ENCODE data around the gene ACE. TPM values are rescaled to one million over a fixed set of nuclear protein-coding genes. Genes with fewer than 3 reads are reported as not detected.

The ACE gene
- total RNA-seq, 1 experiment from 2014 or later, result 5.4 TPM

DNA sequence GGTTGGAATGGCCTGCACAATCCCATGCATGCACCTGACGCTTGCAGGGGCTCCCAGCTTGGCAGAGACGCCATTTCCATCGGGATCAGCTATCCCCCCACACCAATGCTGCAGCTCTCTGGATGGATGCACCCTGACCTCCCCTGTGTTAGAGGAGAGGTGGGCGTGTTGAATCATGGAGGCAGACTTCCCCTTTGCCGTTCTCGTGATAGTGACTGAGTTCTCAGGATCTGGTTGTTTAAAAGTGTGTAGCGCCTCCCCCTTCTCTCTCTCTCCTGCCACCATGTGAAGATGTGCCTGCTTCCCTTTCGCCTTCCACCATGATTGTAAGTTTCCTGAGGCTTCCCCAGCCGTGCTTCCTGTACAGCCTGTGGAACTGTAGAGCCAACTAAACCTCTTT lies 28.5 kb downstream of the ACE start:
- Mint-ChIP-seq H3K27me3 (ENCODE audit: low read depth) (peaks cover 32% of the 10 kb centered on the region), H3K4me1 (no peaks in the 10 kb centered on the region; a peak in 1 of 4 replicates), H3K27ac (no peak overlapping the region; a peak in 1 of 7 replicates), H3K4me3 (no peak overlapping the region), H3K9me3 (peaks cover 2 to 4% of the 10 kb centered on the region in 2 experiments), H3K36me3 (ENCODE audit: insufficient read depth in 1 of 3, low read depth in 3 of 3) (no peaks in the 10 kb centered on the region; a peak in 1 of 7 replicates)
- H4K91ac ChIP-seq (ENCODE audit: insufficient read length, low read depth, low read length), result no peak overlapping the region
- no peak overlapping the region for H3K4me2 ChIP-seq (ENCODE audit: insufficient read depth, insufficient read length, low read length)
- WGBS (ENCODE audit: extremely low coverage, insufficient read length, low lambda C conversion rate), result no CpG with 5 or more reads among the region's 9 CpGs
- H2BK20ac ChIP-seq (ENCODE audit: low read depth, low read length, poor library complexity, severe bottlenecking), result no peak overlapping the region
- H3K23me2 ChIP-seq (ENCODE audit: insufficient read length, low read depth, low read length, poor library complexity, severe bottlenecking), result peaks cover 3% of the 10 kb centered on the region
- no peak overlapping the region for H2BK5ac ChIP-seq (ENCODE audit: insufficient read length, low read length)
- H3K23ac ChIP-seq (ENCODE audit: insufficient read length, low read depth, low read length), result no peak overlapping the region
- no peak overlapping the region for H3K14ac ChIP-seq (ENCODE audit: insufficient read depth, low read length)
- H3K9me3 ChIP-seq (ENCODE audit: control insufficient read depth, low read depth, low read length), result no peaks in the 10 kb centered on the region
- no peaks in the 10 kb centered on the region for H3K79me2 ChIP-seq (ENCODE audit: insufficient read depth, low read length)
- H4K20me1 ChIP-seq (ENCODE audit: control insufficient read depth, insufficient read depth, insufficient read length), result peaks cover 2% of the 10 kb centered on the region
- no peak overlapping the region for H3T11ph ChIP-seq (ENCODE audit: low read length)
- no peak overlapping the region for H2AK5ac ChIP-seq (ENCODE audit: insufficient read length, low read length)
- no peak overlapping the region for H4K8ac ChIP-seq (replicated peaks; ENCODE audit: insufficient read length, low read depth, low read length)
- no peak overlapping the region for H2AFZ ChIP-seq (ENCODE audit: low read length)
- no peak overlapping the region for H2BK120ac ChIP-seq (ENCODE audit: low read depth, low read length, poor library complexity, severe bottlenecking)
- no peak overlapping the region for H3K27ac ChIP-seq (ENCODE audit: insufficient read length, low read depth, low read length)
- H3K9ac ChIP-seq (ENCODE audit: extremely low read depth, insufficient read length, low read length), result no peak overlapping the region
- H3K4ac ChIP-seq (ENCODE audit: low read depth, low read length), result no peak overlapping the region
- no peak overlapping the region for H4K5ac ChIP-seq (ENCODE audit: insufficient read length, low read depth, low read length)
- DNase-seq, result no peak
- no peaks in the 10 kb centered on the region for H3K4me1 ChIP-seq (ENCODE audit: insufficient read depth, low read length)
- H2BK12ac ChIP-seq (ENCODE audit: insufficient read length, low read depth, low read length), result no peak overlapping the region
- H3K79me1 ChIP-seq (ENCODE audit: insufficient read depth, low read depth, low read length, poor library complexity, severe bottlenecking), result no peaks in the 10 kb centered on the region
- no peaks in the 10 kb centered on the region; the same call in 1 of the 2 replicates for H3K27me3 ChIP-seq (ENCODE audit: insufficient read depth, low read length)
- TF ChIP-seq, protein P1, sequence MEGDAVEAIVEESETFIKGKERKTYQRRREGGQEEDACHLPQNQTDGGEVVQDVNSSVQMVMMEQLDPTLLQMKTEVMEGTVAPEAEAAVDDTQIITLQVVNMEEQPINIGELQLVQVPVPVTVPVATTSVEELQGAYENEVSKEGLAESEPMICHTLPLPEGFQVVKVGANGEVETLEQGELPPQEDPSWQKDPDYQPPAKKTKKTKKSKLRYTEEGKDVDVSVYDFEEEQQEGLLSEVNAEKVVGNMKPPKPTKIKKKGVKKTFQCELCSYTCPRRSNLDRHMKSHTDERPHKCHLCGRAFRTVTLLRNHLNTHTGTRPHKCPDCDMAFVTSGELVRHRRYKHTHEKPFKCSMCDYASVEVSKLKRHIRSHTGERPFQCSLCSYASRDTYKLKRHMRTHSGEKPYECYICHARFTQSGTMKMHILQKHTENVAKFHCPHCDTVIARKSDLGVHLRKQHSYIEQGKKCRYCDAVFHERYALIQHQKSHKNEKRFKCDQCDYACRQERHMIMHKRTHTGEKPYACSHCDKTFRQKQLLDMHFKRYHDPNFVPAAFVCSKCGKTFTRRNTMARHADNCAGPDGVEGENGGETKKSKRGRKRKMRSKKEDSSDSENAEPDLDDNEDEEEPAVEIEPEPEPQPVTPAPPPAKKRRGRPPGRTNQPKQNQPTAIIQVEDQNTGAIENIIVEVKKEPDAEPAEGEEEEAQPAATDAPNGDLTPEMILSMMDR (conservative IDR thresholded peaks at IDR 0.05), result no peak
- no peak overlapping the region for H3K56ac ChIP-seq (ENCODE audit: insufficient read length, low read depth, low read length)
- H2BK15ac ChIP-seq (ENCODE audit: low read depth, low read length), result no peak overlapping the region
- H3K18ac ChIP-seq (ENCODE audit: insufficient read length, low read depth, low read length), result no peak overlapping the region

Measured in H9 (cell line).